ENCODE measurements around the gene DEPDC1.

DEPDC1 gene

DNA sequence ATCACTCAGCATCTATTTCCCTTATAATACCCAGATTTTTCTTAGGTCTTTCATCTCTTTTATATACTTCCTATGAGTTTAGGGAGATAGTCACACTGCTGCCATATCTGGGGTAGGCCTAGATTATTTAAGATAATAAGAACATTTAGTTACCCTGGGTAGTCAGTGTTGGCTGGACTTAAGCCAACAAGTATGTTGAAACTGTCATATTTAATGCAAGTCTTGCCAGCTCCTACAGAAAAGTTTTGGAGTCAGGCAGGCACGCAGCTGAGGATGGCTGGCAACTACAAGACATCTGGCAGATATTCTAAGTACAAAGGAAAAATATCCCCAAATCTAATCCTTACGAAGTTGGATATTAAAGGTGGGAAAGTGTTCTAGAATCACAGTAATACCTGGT is 19.2 kb upstream of the DEPDC1 start:
- no peak for DNase-seq (ENCODE audit: insufficient read length, low spot score)
- TF ChIP-seq, protein P1, sequence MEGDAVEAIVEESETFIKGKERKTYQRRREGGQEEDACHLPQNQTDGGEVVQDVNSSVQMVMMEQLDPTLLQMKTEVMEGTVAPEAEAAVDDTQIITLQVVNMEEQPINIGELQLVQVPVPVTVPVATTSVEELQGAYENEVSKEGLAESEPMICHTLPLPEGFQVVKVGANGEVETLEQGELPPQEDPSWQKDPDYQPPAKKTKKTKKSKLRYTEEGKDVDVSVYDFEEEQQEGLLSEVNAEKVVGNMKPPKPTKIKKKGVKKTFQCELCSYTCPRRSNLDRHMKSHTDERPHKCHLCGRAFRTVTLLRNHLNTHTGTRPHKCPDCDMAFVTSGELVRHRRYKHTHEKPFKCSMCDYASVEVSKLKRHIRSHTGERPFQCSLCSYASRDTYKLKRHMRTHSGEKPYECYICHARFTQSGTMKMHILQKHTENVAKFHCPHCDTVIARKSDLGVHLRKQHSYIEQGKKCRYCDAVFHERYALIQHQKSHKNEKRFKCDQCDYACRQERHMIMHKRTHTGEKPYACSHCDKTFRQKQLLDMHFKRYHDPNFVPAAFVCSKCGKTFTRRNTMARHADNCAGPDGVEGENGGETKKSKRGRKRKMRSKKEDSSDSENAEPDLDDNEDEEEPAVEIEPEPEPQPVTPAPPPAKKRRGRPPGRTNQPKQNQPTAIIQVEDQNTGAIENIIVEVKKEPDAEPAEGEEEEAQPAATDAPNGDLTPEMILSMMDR (IDR thresholded peaks at IDR 0.05; ENCODE audit: insufficient read depth, missing control alignments), result no peak
- no peak for FAIRE-seq

DNA sequence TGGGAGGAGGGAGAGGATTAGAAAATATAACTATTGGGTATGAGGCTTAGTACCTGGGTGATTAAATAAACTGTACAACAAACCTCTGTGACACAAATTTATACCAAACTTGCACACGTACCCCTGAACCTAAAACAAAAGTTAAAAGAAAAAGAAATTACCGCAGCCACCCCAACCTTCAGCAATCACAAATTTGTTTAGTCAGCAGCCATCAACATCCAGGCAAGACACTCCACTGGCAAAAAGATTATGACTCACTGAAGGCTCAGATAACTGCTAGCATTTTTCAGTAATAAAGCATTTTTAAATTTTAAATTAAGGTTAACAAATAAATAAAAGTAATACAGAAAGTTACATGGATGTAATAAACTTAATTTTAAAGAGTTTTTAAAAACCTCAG is 14.4 kb upstream of the DEPDC1 start:
- FAIRE-seq (no peak), DNase-seq (ENCODE audit: insufficient read length, low spot score) (no peak)
- TF ChIP-seq, protein P1 (IDR thresholded peaks at IDR 0.05; ENCODE audit: insufficient read depth, missing control alignments), result no peak

DNA sequence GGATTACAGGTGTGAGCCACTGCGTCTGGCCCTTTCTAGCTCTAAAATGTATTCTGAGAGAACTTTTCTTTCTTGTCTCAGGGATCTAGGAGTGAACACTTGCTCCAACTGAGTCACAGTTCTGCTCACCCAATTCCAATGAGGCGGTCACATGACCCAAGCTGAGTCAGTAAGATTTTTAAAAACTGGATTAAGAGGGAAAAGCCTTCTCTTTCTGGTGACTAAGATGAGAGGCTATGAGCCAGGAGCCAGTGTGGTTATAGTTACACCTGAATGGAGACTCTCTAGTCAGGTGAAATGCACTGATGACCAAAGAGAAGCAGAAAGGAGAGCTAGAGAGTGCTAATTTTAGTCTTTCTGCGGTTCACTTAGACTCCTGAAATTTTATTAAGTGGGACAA is 9.5 kb upstream of the DEPDC1 start:
- DNase-seq (ENCODE audit: insufficient read length, low spot score), result no peak
- FAIRE-seq, result no peak

DNA sequence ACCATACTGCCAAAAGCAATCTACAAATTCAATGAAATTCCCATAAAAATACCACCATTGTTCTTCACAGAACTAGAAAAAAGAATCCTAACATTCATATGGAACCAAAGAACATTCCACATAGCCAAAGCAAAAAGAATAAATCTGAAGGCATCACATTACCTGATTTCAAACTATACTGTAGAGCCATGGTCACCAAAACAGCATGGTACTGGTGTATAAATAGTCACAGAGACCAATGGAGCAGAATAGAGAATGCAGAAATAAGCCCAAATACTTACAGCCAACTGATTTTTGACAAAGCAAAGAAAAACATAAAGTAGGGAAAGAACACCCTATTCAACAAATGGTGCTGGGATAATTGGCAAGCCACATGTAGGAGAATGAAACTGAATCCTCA is 6.2 kb upstream of the DEPDC1 start:
- DNase-seq (ENCODE audit: insufficient read length, low spot score) (no peak), FAIRE-seq (no peak)
- TF ChIP-seq, protein P1 (IDR thresholded peaks at IDR 0.05; ENCODE audit: insufficient read depth, missing control alignments), result no peak

More for the DNA sequence above, 9.5 kb upstream of the DEPDC1 start:
- TF ChIP-seq, protein P1 (IDR thresholded peaks at IDR 0.05; ENCODE audit: insufficient read depth, missing control alignments), result no peak

DNA sequence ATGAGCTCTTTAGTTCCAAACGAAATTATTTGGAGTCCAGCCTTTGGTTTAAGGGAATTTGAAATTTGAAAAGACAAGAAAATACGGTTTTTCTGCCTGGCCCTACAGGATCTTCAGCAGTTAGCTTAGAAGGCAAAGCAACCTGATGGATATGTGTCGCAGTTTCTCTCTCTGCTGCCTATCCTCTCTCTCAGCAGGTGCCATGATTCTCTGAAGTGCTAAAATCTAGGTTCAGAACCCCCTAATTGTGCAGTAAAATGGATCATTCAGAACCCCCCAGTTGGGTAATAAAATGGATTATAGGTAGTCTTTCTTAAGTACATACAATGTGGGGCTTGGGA is 446 bp upstream of the DEPDC1 start:
- DNase-seq (ENCODE audit: insufficient read length, low spot score) (no peak), FAIRE-seq (no peak)
- TF ChIP-seq, protein P1 (IDR thresholded peaks at IDR 0.05; ENCODE audit: insufficient read depth, missing control alignments), result no peak

DNA sequence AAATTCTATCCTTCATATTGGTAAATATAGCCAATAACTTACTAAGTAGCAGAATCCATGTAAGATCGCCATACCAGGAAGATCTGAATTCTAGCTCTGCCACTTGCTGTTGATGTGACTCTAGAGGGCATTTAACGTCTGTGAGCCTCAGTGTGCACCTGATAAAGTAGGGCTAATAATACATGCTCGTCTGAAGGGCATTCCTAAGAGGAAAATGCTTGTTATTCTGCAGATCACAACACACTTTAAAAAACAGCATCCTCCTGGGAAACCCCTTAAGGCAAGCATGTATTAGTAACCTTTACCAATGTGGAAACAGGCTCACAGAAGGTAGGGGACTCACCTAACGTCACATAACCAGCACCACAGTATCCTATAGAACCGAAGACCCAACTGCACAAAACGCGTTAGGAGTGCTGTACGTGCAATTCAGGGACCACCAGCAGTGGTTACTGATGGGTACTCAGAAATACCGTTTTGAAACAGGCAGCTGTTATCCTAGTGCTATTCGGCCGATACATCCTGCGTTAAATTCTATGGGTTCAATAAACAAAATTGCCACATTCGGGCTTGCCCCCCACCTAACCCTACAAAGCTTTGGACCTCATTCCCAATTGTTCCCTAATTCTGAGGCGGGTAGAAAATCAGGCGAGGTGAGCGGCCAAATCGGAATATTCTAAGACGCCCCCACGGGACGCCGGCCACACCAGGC is 758 bp downstream of the DEPDC1 start:
- no peak for FAIRE-seq
- TF ChIP-seq, protein P1 (IDR thresholded peaks at IDR 0.05; ENCODE audit: insufficient read depth, missing control alignments), result no peak
- DNase-seq (ENCODE audit: insufficient read length, low spot score), result no peak

DNA sequence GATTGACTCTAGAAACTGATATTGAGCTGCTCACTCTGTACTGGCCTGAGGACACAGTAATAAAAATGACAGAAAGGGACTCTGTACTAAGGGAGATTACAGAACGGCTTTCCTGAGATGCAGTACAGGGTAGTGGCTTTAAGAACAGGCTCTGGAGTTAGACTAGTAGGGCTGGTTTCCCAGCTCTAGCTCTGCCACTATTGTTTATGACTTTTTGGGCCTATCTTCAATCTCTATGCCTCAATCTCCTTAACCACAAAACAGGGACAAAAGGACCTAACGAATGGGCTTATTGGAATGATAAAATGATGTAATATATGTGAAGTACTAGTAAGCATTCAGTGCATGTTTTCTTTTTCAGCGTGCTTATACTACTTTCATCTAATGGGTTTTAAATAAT is 1.4 kb downstream of the DEPDC1 start:
- TF ChIP-seq, protein P1 (IDR thresholded peaks at IDR 0.05; ENCODE audit: insufficient read depth, missing control alignments), result no peak
- DNase-seq (ENCODE audit: insufficient read length, low spot score) (no peak), FAIRE-seq (no peak)

Measured in D721Med (cell line).